NCI-H345 treated with DMSO at 0.1 percent for 48 hours (cell line): Measurements from ENCODE around the gene TMEM120B.

Source experiments
- DNase-seq: peaks from one replicate; lab custom pipeline; 2025; ENCODE audit not compliant: unreplicated experiment; lab: John Stamatoyannopoulos, UW

TMEM120B gene

DNA sequence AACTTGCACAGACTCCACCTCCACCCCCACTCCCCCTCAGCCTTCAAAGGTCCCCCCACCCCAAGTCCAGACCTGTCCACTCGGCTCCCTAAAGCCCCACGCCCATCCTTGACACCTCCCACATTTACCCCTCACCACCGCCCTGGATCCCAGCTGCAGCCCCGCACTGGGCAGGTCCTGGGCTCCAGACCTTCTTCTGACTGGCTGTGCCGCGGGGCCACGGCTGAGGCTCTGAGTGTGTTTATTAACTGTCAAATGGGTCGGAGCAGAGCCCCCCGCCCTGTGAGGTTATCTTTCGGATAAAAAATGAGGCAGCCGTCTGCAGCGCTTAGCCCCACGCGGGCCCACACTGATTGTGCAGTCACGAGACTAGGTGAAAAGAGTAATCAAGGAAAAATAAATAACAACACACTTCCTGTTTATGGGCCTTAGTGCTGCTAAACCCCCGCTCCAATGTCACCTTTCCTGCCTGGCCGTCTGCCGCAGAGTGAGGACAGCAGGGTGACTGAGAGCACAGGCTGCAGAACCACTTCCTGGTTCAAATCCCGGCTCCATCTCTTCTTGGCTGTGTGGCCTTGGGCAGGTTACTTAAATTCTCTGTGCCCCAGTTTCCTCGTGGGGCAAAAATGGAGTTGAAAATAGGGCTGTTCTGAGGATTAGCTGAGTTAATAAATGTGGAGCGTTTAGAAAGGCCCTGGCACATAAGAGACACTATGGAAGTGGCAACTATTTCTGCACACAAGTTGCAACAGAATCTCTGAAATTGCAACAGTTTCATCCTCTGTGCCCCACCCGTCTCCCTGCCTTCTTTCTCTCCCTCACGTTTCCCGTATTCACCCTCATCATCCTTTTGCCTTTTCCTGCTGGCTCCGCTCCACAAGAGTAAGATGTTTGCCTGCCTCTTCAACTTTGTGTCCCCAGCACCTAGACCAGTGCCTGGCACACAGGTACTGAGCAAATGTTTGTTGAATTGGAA, 100.7 kb downstream of the TMEM120B start:
- DNase-seq, result no peak

DNA sequence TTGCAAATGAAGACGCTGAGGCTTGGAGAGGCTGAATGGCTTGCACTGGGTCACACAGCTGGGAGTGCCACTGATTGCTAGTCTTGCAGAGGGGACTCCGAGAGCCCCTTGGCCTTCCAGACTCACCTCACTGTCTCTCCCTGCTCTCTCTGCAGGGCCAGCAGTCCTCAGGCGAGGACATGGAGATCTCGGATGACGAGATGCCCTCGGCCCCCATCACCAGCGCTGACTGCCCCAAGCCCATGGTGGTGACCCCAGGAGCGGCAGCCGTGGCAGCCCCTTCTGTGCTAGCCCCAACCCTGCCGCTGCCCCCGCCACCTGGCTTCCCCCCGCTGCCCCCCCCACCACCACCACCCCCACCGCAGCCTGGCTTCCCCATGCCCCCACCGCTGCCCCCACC, 101.4 kb downstream of the TMEM120B start:
- DNase-seq, result no peak

DNA sequence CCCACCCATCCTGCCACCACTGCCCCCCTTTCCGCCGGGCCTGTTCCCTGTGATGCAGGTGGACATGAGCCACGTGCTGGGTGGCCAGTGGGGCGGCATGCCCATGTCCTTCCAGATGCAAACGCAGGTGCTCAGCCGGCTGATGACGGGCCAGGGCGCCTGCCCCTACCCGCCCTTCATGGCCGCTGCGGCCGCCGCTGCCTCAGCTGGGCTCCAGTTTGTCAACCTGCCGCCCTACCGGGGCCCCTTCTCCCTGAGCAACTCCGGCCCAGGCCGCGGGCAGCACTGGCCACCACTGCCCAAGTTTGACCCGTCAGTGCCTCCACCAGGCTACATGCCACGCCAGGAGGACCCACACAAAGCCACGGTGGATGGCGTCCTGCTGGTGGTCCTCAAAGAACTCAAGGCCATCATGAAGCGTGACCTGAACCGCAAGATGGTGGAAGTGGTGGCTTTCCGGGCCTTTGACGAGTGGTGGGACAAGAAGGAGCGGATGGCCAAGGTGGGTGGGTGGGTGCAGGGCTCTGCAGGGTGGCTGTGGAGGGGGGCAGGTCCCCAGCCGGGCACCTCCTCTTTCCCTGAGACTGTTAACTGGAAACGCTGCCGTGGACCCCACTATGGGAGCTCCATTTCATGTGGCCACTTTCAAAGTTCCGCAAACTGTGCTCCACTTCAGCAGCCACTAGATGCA, 102.0 kb downstream of the TMEM120B start:
- no peak for DNase-seq

DNA sequence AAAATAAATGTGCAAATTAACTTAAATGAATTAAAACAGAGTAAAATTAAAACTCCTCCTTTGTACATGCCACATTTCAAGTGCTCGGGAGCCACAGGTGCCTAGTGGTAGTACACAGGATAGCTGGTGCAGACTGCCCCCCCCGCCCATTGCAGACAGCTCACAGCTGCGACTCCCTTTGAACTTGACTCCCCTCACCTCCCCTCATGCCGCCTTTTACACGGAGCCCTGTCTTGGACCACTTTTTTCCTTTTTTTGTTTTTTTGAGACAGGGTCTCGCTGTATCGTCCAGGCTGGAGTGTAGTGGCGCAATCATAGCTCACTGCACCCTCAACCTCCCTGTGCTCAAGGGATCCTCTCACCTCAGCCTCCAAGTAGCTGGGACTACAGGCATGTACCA, 102.7 kb downstream of the TMEM120B start:
- DNase-seq, result no peak

DNA sequence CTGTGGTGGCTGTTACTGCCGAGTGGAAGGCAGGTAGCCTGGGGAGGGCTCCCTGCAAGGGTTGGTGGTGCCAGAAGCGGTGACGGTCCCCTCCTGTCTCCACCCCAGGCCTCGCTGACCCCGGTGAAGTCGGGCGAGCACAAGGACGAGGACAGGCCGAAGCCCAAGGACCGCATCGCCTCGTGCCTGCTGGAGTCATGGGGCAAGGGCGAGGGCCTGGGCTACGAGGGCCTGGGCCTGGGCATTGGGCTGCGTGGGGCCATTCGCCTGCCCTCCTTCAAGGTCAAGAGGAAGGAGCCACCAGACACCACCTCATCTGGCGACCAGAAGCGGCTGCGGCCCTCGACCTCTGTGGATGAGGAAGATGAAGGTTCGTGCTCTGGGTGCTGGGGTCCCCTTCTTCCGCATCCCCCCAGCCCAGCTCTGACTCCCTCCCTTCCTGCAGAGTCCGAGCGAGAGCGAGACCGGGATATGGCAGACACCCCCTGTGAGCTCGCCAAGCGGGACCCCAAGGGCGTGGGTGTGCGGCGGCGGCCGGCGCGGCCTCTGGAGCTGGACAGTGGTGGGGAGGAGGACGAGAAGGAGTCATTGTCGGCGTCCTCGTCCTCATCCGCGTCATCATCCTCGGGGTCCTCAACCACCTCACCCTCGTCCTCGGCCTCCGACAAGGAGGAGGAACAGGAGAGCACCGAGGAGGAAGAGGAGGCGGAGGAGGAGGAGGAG, 104.5 kb downstream of the TMEM120B start:
- no peak for DNase-seq

DNA sequence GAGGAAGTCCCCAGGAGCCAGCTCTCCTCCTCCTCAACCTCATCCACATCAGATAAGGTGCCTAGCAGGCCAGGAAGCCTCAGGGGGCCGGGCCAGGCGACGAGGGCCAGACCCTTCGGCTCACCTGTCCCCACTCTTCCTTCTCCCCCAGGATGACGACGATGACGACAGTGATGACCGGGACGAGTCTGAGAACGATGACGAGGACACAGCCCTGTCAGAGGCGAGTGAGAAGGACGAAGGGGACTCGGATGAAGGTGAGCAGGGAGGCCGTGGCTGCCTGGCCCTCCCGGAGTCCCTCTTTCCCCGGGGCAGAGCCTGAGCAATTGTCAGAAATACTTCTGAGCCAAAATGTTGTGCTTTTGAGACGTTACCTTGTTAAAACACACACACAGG, 105.1 kb downstream of the TMEM120B start:
- no peak for DNase-seq

DNA sequence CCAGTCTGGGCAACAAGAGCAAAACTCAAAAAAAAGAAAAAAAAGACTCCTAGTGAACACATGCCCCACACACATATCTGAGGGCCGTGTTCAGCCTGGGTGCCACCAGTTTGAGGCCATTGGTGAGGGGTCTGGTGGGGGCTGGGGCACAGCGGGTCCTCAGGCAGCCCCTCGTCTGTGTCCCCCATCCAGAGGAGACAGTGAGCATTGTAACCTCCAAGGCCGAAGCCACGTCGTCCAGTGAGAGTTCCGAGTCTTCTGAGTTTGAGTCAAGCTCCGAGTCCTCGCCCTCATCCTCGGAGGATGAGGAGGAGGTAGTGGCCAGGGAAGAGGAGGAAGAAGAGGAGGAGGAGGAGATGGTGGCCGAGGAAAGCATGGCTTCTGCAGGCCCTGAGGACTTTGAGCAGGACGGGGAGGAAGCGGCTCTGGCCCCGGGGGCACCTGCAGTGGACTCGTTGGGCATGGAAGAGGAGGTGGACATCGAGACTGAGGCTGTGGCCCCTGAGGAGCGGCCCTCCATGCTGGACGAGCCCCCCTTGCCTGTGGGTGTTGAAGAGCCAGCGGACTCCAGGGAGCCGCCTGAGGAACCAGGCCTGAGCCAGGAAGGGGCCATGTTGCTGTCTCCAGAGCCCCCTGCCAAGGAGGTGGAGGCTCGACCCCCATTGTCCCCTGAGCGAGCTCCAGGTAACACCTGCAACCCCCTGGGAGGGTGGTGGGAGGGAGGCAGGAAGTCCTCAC, 106.8 kb downstream of the TMEM120B start:
- DNase-seq, result no peak

DNA sequence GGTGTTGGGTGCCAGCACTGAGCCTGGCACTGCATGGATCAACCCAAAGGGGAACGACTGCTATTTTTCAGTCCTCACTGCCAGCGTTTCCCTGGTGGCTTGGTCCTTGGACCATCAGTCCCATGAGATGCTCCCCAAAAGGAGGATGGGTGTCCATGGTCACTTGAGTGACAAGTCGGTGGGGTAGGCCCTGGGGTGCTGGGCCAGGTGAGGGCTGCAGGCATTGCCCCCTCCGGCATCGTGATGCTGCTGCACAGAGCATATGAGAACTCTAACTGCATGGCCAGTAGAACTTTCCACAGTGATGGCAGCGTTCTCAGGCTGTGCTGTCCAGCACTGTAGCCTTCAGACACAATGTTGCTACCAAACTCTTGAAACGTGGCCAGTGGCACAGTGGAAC, 107.5 kb downstream of the TMEM120B start:
- no peak for DNase-seq

DNA sequence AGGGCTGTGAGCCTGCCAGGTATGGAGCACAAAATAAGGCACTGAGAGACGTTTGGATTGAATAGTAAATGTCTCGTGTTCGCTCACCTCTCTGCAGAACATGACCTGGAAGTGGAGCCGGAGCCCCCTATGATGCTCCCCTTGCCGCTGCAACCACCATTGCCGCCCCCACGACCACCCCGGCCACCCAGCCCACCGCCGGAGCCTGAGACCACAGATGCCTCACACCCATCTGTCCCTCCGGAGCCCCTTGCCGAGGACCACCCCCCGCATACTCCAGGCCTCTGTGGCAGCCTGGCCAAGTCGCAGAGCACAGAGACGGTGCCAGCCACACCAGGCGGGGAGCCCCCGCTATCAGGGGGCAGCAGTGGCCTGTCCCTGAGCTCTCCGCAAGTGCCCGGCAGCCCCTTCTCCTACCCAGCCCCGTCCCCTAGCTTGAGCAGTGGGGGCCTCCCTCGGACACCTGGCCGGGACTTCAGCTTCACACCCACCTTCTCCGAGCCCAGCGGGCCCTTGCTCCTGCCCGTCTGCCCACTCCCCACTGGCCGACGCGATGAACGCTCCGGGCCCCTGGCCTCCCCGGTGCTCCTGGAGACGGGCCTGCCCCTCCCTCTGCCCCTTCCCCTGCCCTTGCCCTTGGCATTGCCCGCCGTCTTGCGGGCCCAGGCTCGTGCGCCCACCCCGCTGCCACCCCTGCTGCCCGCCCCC, 110.0 kb downstream of the TMEM120B start:
- no peak for DNase-seq

DNA sequence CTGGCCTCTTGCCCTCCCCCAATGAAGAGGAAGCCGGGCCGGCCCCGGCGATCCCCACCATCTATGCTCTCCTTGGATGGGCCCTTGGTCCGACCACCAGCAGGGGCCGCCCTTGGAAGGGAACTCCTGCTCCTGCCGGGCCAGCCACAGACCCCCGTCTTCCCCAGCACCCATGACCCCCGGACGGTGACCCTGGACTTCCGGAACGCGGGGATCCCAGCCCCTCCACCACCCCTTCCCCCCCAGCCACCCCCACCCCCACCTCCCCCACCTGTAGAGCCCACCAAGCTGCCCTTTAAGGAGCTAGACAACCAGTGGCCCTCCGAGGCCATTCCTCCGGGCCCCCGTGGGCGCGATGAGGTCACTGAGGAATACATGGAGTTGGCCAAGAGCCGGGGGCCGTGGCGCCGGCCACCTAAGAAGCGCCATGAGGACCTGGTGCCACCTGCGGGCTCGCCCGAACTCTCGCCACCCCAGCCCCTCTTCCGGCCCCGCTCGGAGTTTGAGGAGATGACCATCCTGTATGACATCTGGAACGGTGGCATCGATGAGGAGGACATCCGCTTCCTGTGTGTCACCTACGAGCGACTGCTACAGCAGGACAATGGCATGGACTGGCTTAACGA, 110.7 kb downstream of the TMEM120B start:
- no peak for DNase-seq

DNA sequence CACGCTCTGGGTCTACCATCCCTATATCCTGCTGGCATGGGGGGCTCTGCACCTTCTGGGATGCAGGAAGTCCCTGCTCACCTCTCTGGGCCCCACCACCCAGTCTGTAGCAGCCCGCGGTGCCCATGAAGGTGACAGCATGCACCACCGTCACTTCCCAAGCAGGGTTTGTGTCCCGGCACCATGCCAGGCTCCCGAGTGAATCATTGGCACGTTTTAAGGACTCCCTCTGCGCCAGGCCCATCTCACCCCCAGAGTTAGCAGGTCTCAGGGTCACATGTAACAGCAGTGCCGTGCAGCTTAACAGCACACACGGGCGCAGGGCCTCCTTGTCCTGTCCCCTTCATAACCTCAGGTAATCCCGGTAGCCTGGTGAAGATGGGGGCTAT, 111.2 kb downstream of the TMEM120B start:
- no peak for DNase-seq

DNA sequence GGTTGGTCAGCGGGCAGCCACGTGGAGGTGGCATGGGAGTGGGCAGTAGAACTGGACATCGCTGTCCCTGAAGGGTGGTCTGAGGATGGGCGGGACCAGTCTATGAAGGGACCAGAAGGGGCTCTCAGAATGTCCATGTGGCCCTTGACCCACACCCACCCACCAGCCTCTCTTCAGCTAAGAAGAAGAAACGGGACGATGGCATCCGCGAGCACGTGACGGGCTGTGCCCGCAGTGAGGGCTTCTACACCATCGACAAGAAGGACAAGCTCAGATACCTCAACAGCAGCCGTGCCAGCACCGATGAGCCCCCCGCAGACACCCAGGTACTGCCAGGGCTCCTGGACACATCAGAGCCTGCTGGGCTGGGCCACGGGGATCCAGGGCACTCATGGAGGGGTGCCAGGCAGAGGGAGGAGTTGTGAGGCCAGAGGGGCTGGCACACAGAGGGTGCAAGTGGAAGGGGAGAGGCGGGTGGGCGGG, 112.5 kb downstream of the TMEM120B start:
- no peak for DNase-seq

DNA sequence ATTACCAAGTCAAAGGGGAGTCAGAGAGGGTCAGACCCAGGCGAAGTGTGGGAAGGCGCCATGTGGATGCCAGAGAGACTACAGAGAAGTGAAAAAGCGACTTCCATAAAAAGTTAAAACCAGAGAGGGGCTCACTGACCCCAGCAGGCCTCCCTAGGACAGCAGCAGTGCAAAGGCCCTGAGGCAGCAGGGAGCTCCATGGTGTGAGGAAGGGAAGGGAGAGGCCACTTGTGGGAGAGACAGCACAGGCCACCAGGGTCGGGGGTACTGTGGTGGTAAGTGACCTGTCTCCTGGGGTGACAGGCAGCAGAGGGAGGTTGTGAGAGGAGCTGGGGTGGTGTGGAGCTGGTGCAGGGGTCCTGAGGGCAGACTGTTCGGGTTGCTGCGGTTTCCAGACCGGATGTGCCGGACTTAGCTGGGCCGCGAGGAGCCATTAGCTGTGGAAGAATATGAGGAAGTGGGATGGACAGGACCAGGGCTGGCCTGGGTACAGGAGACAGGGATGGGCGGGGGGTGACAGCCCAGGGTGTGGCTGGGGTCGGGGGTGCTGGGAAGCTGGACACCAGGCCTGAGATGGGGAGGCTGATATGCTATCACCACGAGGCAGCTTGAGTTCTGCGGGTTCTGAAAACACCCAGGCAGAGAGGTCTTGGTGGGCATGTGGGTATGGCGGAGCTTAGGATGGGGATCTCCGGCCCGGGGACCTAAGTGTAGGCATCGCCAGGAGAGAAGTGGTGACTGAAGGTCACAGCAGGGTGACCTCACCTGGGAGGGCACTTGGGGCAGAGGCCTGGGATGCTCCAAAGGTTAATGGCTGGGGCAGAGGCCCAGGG, 114.0 kb downstream of the TMEM120B start:
- DNase-seq, result no peak

DNA sequence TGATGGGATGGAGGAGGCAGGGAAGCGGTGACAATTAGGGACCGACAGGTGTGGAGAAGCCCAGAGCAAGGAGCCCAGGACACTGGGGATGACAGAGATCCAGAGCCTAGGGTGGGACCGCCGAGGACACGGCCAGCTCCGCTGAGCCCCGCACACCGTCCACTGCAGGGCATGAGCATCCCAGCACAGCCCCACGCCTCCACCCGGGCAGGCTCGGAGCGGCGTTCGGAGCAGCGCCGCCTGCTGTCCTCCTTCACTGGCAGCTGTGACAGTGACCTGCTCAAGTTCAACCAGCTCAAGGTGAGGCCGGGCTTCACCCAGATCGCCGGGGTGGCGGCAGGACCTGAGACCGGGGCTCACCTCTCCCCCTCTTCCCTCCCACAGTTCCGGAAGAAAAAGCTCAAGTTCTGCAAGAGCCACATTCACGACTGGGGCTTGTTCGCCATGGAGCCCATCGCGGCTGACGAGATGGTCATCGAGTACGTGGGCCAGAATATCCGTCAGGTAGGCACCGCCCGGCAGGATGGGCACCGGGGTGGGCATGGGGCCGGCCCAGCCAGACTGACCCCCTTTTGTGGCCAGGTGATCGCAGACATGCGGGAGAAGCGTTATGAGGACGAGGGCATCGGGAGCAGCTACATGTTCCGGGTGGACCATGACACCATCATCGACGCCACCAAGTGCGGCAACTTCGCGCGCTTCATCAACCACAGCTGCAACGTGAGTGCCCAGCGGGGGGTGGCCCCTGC, 115.0 kb downstream of the TMEM120B start:
- no peak for DNase-seq

DNA sequence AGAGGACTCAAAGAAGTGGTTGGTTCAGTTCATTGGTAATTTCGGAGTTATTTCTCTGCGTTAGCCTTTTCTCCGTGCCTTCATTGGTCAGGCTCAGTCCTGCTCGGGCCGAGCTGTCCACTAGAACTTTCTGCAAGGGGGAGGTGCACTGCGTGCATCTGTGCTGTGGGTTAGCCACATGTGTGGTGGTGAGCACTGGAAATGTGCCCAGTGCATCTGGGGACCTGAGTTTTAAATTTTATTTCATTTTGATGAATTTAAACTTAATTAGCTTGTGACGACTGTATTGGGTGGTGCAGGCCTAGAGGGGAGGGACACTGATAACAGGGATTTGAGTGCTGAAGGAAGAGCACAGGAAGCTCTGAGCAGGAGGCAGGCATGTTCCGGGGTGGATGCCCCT, 115.8 kb downstream of the TMEM120B start:
- DNase-seq, result no peak

DNA sequence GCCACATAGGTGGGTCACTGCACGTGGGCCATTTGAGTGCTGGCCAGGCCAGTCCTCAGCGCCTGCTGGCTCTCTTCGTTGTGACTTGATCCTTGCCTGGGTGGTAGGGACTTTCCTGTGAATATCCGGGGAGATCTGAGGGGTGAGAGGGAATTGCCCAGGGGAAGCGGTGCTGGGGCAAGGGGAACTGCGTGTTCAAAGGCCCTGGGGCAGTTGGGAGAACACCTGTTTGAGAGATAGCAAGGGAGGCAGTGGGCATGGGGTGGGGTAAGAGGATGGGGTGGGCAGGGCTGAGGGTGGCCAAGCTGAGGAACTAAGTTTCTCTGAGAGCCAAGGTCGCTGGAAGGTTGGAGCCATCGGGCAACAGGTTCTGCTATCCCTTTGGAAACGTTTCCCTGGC, 116.3 kb downstream of the TMEM120B start:
- DNase-seq, result no peak

DNA sequence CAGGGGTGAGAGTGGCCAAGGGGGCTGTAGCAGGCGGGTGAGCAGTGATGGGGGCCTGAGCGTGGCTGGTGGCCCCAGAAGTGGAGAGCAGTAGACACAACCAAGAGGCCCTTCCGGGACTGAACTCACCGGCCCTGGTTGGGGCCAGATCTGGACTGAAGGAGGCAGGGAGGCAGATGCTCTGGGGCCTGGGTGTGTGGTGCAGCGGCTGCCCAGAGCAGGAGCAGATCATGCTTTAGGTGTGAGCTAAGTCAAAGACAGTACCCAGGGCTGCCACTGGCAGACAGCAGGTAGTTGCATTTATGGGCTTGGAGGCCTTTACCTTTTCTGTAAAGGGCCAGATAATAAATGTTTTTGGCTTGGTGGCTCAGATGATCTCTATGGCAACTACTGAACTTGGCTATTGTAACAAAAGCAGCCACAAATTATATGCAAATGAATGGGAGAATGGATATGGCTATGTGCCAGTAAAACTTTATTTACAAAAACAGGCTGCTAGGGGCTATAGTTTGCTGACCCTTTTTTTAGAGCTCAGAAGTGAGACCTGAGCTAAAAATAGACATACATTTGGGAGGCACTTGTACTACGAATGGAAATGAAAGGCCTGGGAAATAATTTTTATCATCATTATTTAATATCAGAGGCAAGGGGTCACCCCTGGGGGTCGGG, 116.8 kb downstream of the TMEM120B start:
- DNase-seq, result no peak

DNA sequence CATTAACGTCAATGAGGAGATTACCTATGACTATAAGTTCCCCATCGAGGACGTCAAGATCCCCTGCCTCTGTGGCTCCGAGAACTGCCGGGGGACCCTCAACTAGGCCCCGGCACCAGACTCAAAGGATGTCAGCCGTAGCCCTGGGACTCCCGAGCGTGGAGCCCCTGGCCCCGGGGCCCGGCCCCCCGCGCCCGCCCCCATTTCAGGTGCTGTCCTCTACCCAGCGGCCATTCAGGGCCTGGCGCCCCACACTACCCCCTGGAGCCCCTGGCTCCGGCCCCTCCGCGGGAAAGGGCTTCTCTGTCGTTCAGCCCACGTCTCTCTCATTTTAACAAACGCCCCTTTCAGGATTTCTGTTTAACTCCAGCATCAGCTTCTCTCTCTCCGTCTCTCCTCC, 117.6 kb downstream of the TMEM120B start:
- no peak for DNase-seq
